PC-3 (cell line): ENCODE measurements around the gene CFAP161. TPM values are rescaled to one million over a fixed set of nuclear protein-coding genes. Genes with fewer than 3 reads are reported as not detected.

Experiments
- ATAC-seq: fragments of 200-7000 bp; cut with Tn5 transposase; 2 replicates; pipeline ENCODE4 v1.9.1; 2020; ENCODE audit warnings: mild to moderate bottlenecking, moderate library complexity
- BruUV-seq: library from RNA; stranded (reverse); fragments of 400-500 nt; replicated peaks from 2 replicates; lab custom pipeline; 2021; lab: Mats Ljungman, UMichigan
- CTCF ChIA-PET: fragments of 300-600 bp; sonication (Branson Sonifier 250); formaldehyde crosslinking; loops from one replicate; lab custom pipeline; 2022; ENCODE audit warnings: antibody characterized with exemption; lab: Charles Lee
- POLR2A ChIA-PET: fragments of 300-600 bp; sonication (Branson Sonifier 250); formaldehyde crosslinking; loops from one replicate; lab custom pipeline; 2022; ENCODE audit warnings: antibody characterized with exemption; ENCODE audit not compliant: unreplicated experiment; lab: Charles Lee
- DNase-seq: peaks from one replicate; pipeline ENCODE4 v3.0.0-alpha.2; 2015
- H2AFZ ChIP-seq: fragments of 300-600 bp; sonication (generic); 2 replicates; pipeline ENCODE4 v1.6.0; 2016; ENCODE audit warnings: antibody characterized with exemption, low read length
- H3F3A ChIP-seq: fragments of 300-600 bp; sonication (generic); one replicate; pipeline ENCODE4 v1.6.0; 2017; ENCODE audit warnings: antibody characterized with exemption, low read length, control low read depth, mild to moderate bottlenecking; ENCODE audit not compliant: unreplicated experiment
- H3K27ac ChIP-seq: fragments of 300-600 bp; sonication (generic); 2 replicates; pipeline ENCODE4 v1.5.1; 2016; ENCODE audit warnings: mild to moderate bottlenecking, low read length
- H3K27me3 ChIP-seq: fragments of 300-600 bp; sonication (generic); 2 replicates; pipeline ENCODE4 v1.6.1; 2016; ENCODE audit warnings: low read length, mixed read lengths
- H3K36me3 ChIP-seq: fragments of 300-600 bp; sonication (generic); 2 replicates; pipeline ENCODE4 v1.6.1; 2016; ENCODE audit warnings: low read depth, mixed run types, low read length, mixed read lengths
- H3K4me1 ChIP-seq: fragments of 300-600 bp; sonication (generic); 2 replicates; pipeline ENCODE4 v1.5.1; 2016; ENCODE audit warnings: low read length; ENCODE audit not compliant: insufficient read depth
- H3K4me2 ChIP-seq: fragments of 300-600 bp; sonication (generic); 2 replicates; pipeline ENCODE4 v1.6.0; 2016; ENCODE audit warnings: low read length
- H3K4me3 ChIP-seq: fragments of 300-600 bp; sonication (generic); 2 replicates; pipeline ENCODE4 v1.5.1; 2016; ENCODE audit warnings: mild to moderate bottlenecking, low read length, mixed read lengths
- H3K79me2 ChIP-seq: fragments of 300-600 bp; sonication (generic); 2 replicates; pipeline ENCODE4 v1.6.1; 2017; ENCODE audit warnings: low read length, mixed read lengths
- H3K9ac ChIP-seq: fragments of 300-600 bp; sonication (generic); 2 replicates; pipeline ENCODE4 v1.6.0; 2016; ENCODE audit warnings: mild to moderate bottlenecking, low read length
- H3K9me2 ChIP-seq: fragments of 300-600 bp; sonication (generic); replicated peaks from 2 replicates; pipeline ENCODE4 v1.6.1; 2016; ENCODE audit warnings: mixed run types, low read length, mixed read lengths
- H3K9me3 ChIP-seq: fragments of 300-600 bp; sonication (generic); 2 replicates; pipeline ENCODE4 v1.6.1; 2016; ENCODE audit warnings: low read length, mixed read lengths
- H4K20me1 ChIP-seq: fragments of 300-600 bp; sonication (generic); 2 replicates; pipeline ENCODE4 v1.6.1; 2016; ENCODE audit warnings: low read length, mixed read lengths
- CTCF ChIP-seq: fragments of 300-600 bp; sonication (generic); conservative IDR thresholded peaks from 2 replicates; pipeline ENCODE4 v1.5.1; 2017; ENCODE audit warnings: antibody characterized with exemption, low read depth, mild to moderate bottlenecking, low read length
- EZH2 ChIP-seq: fragments of 300-600 bp; sonication (generic); IDR thresholded peaks from one replicate; pipeline ENCODE4 v1.6.1; 2017; ENCODE audit warnings: antibody characterized with exemption, mild to moderate bottlenecking, low read length; ENCODE audit not compliant: unreplicated experiment
- EZH2phosphoT487 ChIP-seq: fragments of 300-600 bp; sonication (generic); IDR thresholded peaks from 2 replicates; pipeline ENCODE4 v1.6.1; 2018; ENCODE audit warnings: mild to moderate bottlenecking, antibody characterized with exemption, low read length, borderline replicate concordance
- intact Hi-C: fragments of 100-400 bp; cut with micrococcal nuclease; formaldehyde crosslinking; loops from 2 replicates; pipeline ENCODE4 v1.9.0; 2023
- total RNA-seq: library from RNA; depleted of rRNA; stranded (reverse); fragments of >200 nt; gene quantifications from 2 replicates; pipeline ENCODE4 v1.2.3, GENCODE V29; 2014

CFAP161 gene
- total RNA-seq, 1 experiment from 2014 or later: 0.55 TPM

DNA sequence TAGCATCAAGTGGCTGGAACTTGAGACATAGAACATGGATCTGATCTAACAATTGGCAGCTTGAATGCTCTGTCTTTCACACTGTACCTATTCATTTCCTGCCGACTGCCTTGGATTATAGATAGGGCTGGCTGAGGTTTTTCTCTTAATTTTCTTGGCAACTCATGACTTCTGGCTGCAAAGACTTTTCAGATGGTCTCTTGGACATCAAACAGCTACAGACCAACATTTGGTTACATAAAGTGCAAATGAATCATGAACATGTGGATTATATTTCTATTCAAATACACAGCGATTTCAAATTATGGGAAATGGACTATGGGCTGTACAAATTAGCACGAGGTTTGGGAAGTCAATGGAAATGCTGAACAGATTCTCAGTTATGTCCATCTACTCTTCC lies 36.4 kb downstream of the CFAP161 start:
- Histone ChIP-seq H3K79me2 (no peaks in the 10 kb centered on the region), H3K4me3 (no peak overlapping the region), H3K36me3 (no peaks in the 10 kb centered on the region), H3F3A (no peaks in the 10 kb centered on the region), H3K4me2 (no peak overlapping the region), H2AFZ (no peak overlapping the region), H4K20me1 (no peaks in the 10 kb centered on the region), H3K27me3 (peaks cover 4% of the 10 kb centered on the region; the same call in 1 of the 2 replicates), H3K27ac (no peak overlapping the region), H3K9me3 (no peaks in the 10 kb centered on the region), H3K4me1 (no peaks in the 10 kb centered on the region), H3K9ac (no peak overlapping the region), H3K9me2 (no peaks in the 10 kb centered on the region)
- DNase-seq: no peak
- CTCF ChIA-PET: no interaction called here
- intact Hi-C loops: no loop called here
- no peak for ATAC-seq
- POLR2A ChIA-PET: no interaction called here
- no TSS peak for BruUV-seq
- TF ChIP-seq EZH2phosphoT487 (no peak), CTCF (no peak), EZH2 (no peak)

- H3K4me2 ChIP-seq: no peak overlapping the region
- ATAC-seq: no peak
Measured at GRCh38 chr15:81171286-81171685, 37.2 kb downstream of the CFAP161 start.

More at GRCh38 chr15:81171286-81171685, 37.2 kb downstream of the CFAP161 start:
- no peak overlapping the region for H3K9ac ChIP-seq
- no peak overlapping the region for H2AFZ ChIP-seq
- H3F3A ChIP-seq: no peaks in the 10 kb centered on the region
- peaks cover 4% of the 10 kb centered on the region; the same call in 1 of the 2 replicates for H3K27me3 ChIP-seq
- no peaks in the 10 kb centered on the region for H3K36me3 ChIP-seq
- no peak for TF ChIP-seq CTCF
- H3K79me2 ChIP-seq: no peaks in the 10 kb centered on the region
- H3K9me2 ChIP-seq: no peaks in the 10 kb centered on the region
- intact Hi-C loops: no loop called here
- no peak overlapping the region for H3K4me3 ChIP-seq
- no peak overlapping the region for H3K27ac ChIP-seq
- no TSS peak for BruUV-seq
- ChIA-PET CTCF (no interaction called here), POLR2A (no interaction called here)
- H3K4me1 ChIP-seq: no peaks in the 10 kb centered on the region
- DNase-seq: no peak
- H4K20me1 ChIP-seq: no peaks in the 10 kb centered on the region
- H3K9me3 ChIP-seq: no peaks in the 10 kb centered on the region
